Measurements from ENCODE around the gene PRIM2.
"Not testable (repeated sequence)": the region's sequence is repeated elsewhere in the genome, so short reads cannot be mapped to it uniquely, and the experiment has no call there.

- not testable (repeated sequence) for TF ChIP-seq CTCF (IDR thresholded peaks at IDR 0.05; ENCODE audit: insufficient read depth, low read length, poor library complexity, severe bottlenecking); EZH2phosphoT487 (conservative IDR thresholded peaks at IDR 0.05; ENCODE audit: low read length)
Observed at GRCh38 chr6:57431742-57432141, 114.3 kb downstream of the PRIM2 start.
